ENCODE measurements around the gene LYSMD4. TPM values are rescaled to one million over a fixed set of nuclear protein-coding genes. Genes with fewer than 3 reads are reported as not detected.
"Not testable (repeated sequence)": the region's sequence is repeated elsewhere in the genome, so short reads cannot be mapped to it uniquely, and the experiment has no call there.

The LYSMD4 gene
- polyA plus RNA-seq (2013, experiment 1 of 2) = 7.9 TPM
- 7.6 TPM for polyA plus RNA-seq (2013, experiment 2 of 2)

- Histone ChIP-seq H3K4me1 (ENCODE audit: control insufficient read depth in 2 of 2, insufficient read depth in 1 of 2, low read depth in 1 of 2, low read length in 2 of 2) (peaks cover 4 to 6% of the 10 kb centered on the region in 2 donors), H3K23ac (ENCODE audit: low read depth, low read length, poor library complexity) (peak within 1 kb of the TSS; percentile 77), H3K79me1 (ENCODE audit: low read depth, low read length) (no peaks in the 10 kb centered on the region), H4K8ac (ENCODE audit: low read depth, low read length) (peak within 1 kb of the TSS; percentile 92), H2BK120ac (ENCODE audit: low read depth, low read length) (peak within 1 kb of the TSS; percentile 49), H3K4ac (ENCODE audit: low read length) (no peak within 1 kb of the TSS), H3K9ac (ENCODE audit: low read depth, low read length, poor library complexity) (peak within 1 kb of the TSS; percentile 82), H3K4me2 (ENCODE audit: insufficient read depth, low read length, poor library complexity, severe bottlenecking) (peak within 1 kb of the TSS; percentile 89), H4K91ac (ENCODE audit: low read depth, low read length, poor library complexity) (no peak within 1 kb of the TSS), H2BK12ac (ENCODE audit: low read length) (peak within 1 kb of the TSS; percentile 66), H3K18ac (ENCODE audit: low read length) (peak within 1 kb of the TSS; percentile 94), H2AK5ac (ENCODE audit: low read depth, low read length) (peak within 1 kb of the TSS; percentile 87), H2BK5ac (ENCODE audit: low read length) (peak within 1 kb of the TSS; percentile 90), H3K9me3 (replicated peaks in 1 of 2; ENCODE audit: control insufficient read depth in 2 of 2, insufficient read depth in 1 of 2, low read depth in 1 of 2, low read length in 2 of 2) (peaks cover 0 to 3% of the 10 kb centered on the region in 2 donors), H3K27me3 (ENCODE audit: control insufficient read depth in 3 of 3, insufficient read depth in 3 of 3, low read depth in 1 of 3, low read length in 3 of 3) (peaks cover 0 to 3% (median 0%) of the 10 kb centered on the region in 3 experiments), H3K27ac (replicated peaks; ENCODE audit: low read length) (peak within 1 kb of the TSS; percentile 82), H2BK15ac (ENCODE audit: low read length) (peak within 1 kb of the TSS; percentile 72), H2AFZ (ENCODE audit: low read length) (peak within 1 kb of the TSS; percentile 100), H3K14ac (ENCODE audit: low read length) (no peak within 1 kb of the TSS), H3K36me3 (replicated peaks in 1 of 2; ENCODE audit: control insufficient read depth in 2 of 2, insufficient read depth in 2 of 2, low read length in 2 of 2) (peaks cover 8 to 15% of the 10 kb centered on the region in 2 donors), H3K4me3 (ENCODE audit: low read length in 2 of 2) (peak within 1 kb of the TSS; percentile 82 to 94)
- peak; percentile 93 for DNase-seq (ENCODE audit: low spot score)
- WGBS, 2 donors (ENCODE audit: extremely low coverage in 2 of 2, insufficient read length in 2 of 2, insufficient replicate concordance in 1 of 2) = no CpG with 5 or more reads among the region's 69 CpGs
These were observed at the start of gene LYSMD4 for GRCh38 chr15:99733268-99734039. TSS of gene LYSMD4 (minus strand) at chr15:99733437. CDS start at chr15:99731999, 1,438 bp downstream.

- H4K91ac ChIP-seq (ENCODE audit: low read depth, low read length, poor library complexity); H3K27ac ChIP-seq (replicated peaks; ENCODE audit: low read length); H3K23ac ChIP-seq (ENCODE audit: low read depth, low read length, poor library complexity); H3K79me1 ChIP-seq (ENCODE audit: low read depth, low read length); H3K9me3 ChIP-seq (replicated peaks in 1 of 2; ENCODE audit: control insufficient read depth in 2 of 2, insufficient read depth in 1 of 2, low read depth in 1 of 2, low read length in 2 of 2); H3K18ac ChIP-seq (ENCODE audit: low read length); H3K36me3 ChIP-seq (replicated peaks in 1 of 2; ENCODE audit: control insufficient read depth in 2 of 2, insufficient read depth in 2 of 2, low read length in 2 of 2); H2AK5ac ChIP-seq (ENCODE audit: low read depth, low read length); H3K9ac ChIP-seq (ENCODE audit: low read depth, low read length, poor library complexity); H3K27me3 ChIP-seq (ENCODE audit: control insufficient read depth in 3 of 3, insufficient read depth in 3 of 3, low read depth in 1 of 3, low read length in 3 of 3); H2BK12ac ChIP-seq (ENCODE audit: low read length); H3K4me2 ChIP-seq (ENCODE audit: insufficient read depth, low read length, poor library complexity, severe bottlenecking); H3K14ac ChIP-seq (ENCODE audit: low read length); DNase-seq (ENCODE audit: low spot score); H2BK15ac ChIP-seq (ENCODE audit: low read length); H3K4me3 ChIP-seq (ENCODE audit: low read length in 2 of 2); H4K8ac ChIP-seq (ENCODE audit: low read depth, low read length); H2BK5ac ChIP-seq (ENCODE audit: low read length); H3K4me1 ChIP-seq (ENCODE audit: control insufficient read depth in 2 of 2, insufficient read depth in 1 of 2, low read depth in 1 of 2, low read length in 2 of 2); H3K4ac ChIP-seq (ENCODE audit: low read length); H2BK120ac ChIP-seq (ENCODE audit: low read depth, low read length); H2AFZ ChIP-seq (ENCODE audit: low read length): not testable (repeated sequence)
- WGBS, 2 donors (ENCODE audit: extremely low coverage in 2 of 2, insufficient read length in 2 of 2, insufficient replicate concordance in 1 of 2) = no CpG with 5 or more reads among the region's 4 CpGs
These were observed 48.8 kb upstream of the LYSMD4 start for GRCh38 chr15:99782029-99782428.

GRCh38 chr15:99777144-99777543, 43.9 kb upstream of the LYSMD4 start:
- H3K4me1 ChIP-seq (ENCODE audit: control insufficient read depth in 2 of 2, insufficient read depth in 1 of 2, low read depth in 1 of 2, low read length in 2 of 2) = no peaks in the 10 kb centered on the region
- no peak overlapping the region for H3K14ac ChIP-seq (ENCODE audit: low read length)
- H4K91ac ChIP-seq (ENCODE audit: low read depth, low read length, poor library complexity) = no peak overlapping the region
- H3K79me1 ChIP-seq (ENCODE audit: low read depth, low read length) = no peaks in the 10 kb centered on the region
- H3K4me2 ChIP-seq (ENCODE audit: insufficient read depth, low read length, poor library complexity, severe bottlenecking) = no peak overlapping the region
- no peak overlapping the region for H2BK12ac ChIP-seq (ENCODE audit: low read length)
- WGBS, 2 donors (ENCODE audit: extremely low coverage in 2 of 2, insufficient read length in 2 of 2, insufficient replicate concordance in 1 of 2) = no CpG with 5 or more reads among the region's 1 CpG
- H3K4ac ChIP-seq (ENCODE audit: low read length) = no peak overlapping the region
- no peak overlapping the region for H3K27ac ChIP-seq (replicated peaks; ENCODE audit: low read length)
- no peak overlapping the region for H2AFZ ChIP-seq (ENCODE audit: low read length)
- H3K18ac ChIP-seq (ENCODE audit: low read length) = no peak overlapping the region
- H2BK5ac ChIP-seq (ENCODE audit: low read length) = no peak overlapping the region
- H2BK120ac ChIP-seq (ENCODE audit: low read depth, low read length) = no peak overlapping the region
- no peak overlapping the region for H3K4me3 ChIP-seq (ENCODE audit: low read length in 2 of 2)
- H3K27me3 ChIP-seq (ENCODE audit: control insufficient read depth in 3 of 3, insufficient read depth in 3 of 3, low read depth in 1 of 3, low read length in 3 of 3) = no peaks in the 10 kb centered on the region
- no peak overlapping the region for H2AK5ac ChIP-seq (ENCODE audit: low read depth, low read length)
- H3K9me3 ChIP-seq (replicated peaks in 1 of 2; ENCODE audit: control insufficient read depth in 2 of 2, insufficient read depth in 1 of 2, low read depth in 1 of 2, low read length in 2 of 2) = no peaks in the 10 kb centered on the region
- H3K36me3 ChIP-seq (replicated peaks in 1 of 2; ENCODE audit: control insufficient read depth in 2 of 2, insufficient read depth in 2 of 2, low read length in 2 of 2) = no peaks in the 10 kb centered on the region
- H2BK15ac ChIP-seq (ENCODE audit: low read length) = no peak overlapping the region
- no peak overlapping the region for H3K23ac ChIP-seq (ENCODE audit: low read depth, low read length, poor library complexity)
- no peak overlapping the region for H3K9ac ChIP-seq (ENCODE audit: low read depth, low read length, poor library complexity)
- DNase-seq (ENCODE audit: low spot score) = no peak
- H4K8ac ChIP-seq (ENCODE audit: low read depth, low read length) = no peak overlapping the region

- no peak for DNase-seq (ENCODE audit: low spot score)
- Histone ChIP-seq H3K27ac (replicated peaks; ENCODE audit: low read length) (no peak overlapping the region), H3K9ac (ENCODE audit: low read depth, low read length, poor library complexity) (no peak overlapping the region), H2BK120ac (ENCODE audit: low read depth, low read length) (no peak overlapping the region), H4K91ac (ENCODE audit: low read depth, low read length, poor library complexity) (no peak overlapping the region), H3K9me3 (replicated peaks in 1 of 2; ENCODE audit: control insufficient read depth in 2 of 2, insufficient read depth in 1 of 2, low read depth in 1 of 2, low read length in 2 of 2) (no peaks in the 10 kb centered on the region), H3K4me2 (ENCODE audit: insufficient read depth, low read length, poor library complexity, severe bottlenecking) (no peak overlapping the region), H3K36me3 (replicated peaks in 1 of 2; ENCODE audit: control insufficient read depth in 2 of 2, insufficient read depth in 2 of 2, low read length in 2 of 2) (no peaks in the 10 kb centered on the region), H3K27me3 (ENCODE audit: control insufficient read depth in 3 of 3, insufficient read depth in 3 of 3, low read depth in 1 of 3, low read length in 3 of 3) (peaks cover 0 to 3% (median 0%) of the 10 kb centered on the region in 3 experiments), H3K4me1 (ENCODE audit: control insufficient read depth in 2 of 2, insufficient read depth in 1 of 2, low read depth in 1 of 2, low read length in 2 of 2) (no peaks in the 10 kb centered on the region), H4K8ac (ENCODE audit: low read depth, low read length) (no peak overlapping the region), H2BK15ac (ENCODE audit: low read length) (no peak overlapping the region), H2BK5ac (ENCODE audit: low read length) (no peak overlapping the region), H3K14ac (ENCODE audit: low read length) (no peak overlapping the region), H3K18ac (ENCODE audit: low read length) (no peak overlapping the region), H2BK12ac (ENCODE audit: low read length) (no peak overlapping the region), H3K4me3 (ENCODE audit: low read length in 2 of 2) (no peak overlapping the region), H3K4ac (ENCODE audit: low read length) (no peak overlapping the region), H2AK5ac (ENCODE audit: low read depth, low read length) (no peak overlapping the region), H2AFZ (ENCODE audit: low read length) (no peak overlapping the region), H3K79me1 (ENCODE audit: low read depth, low read length) (no peaks in the 10 kb centered on the region), H3K23ac (ENCODE audit: low read depth, low read length, poor library complexity) (no peak overlapping the region)
- WGBS, 2 donors (ENCODE audit: extremely low coverage in 2 of 2, insufficient read length in 2 of 2, insufficient replicate concordance in 1 of 2) = no CpG with 5 or more reads among the region's 3 CpGs
These were observed 31.3 kb upstream of the LYSMD4 start for GRCh38 chr15:99764522-99764921.
